Endothelial cell of umbilical vein (primary cell): ENCODE data around the gene WBP2NL.

ENCODE experiments used
- MYC ChIP-seq: IDR thresholded peaks from one replicate; pipeline ENCODE4 v1.6.1; 2011; ENCODE audit warnings: mild to moderate bottlenecking, low read depth, low read length
- POLR2A ChIP-seq: IDR thresholded peaks from 2 replicates; pipeline ENCODE4 v1.6.1; 2012; ENCODE audit warnings: low read depth, mild to moderate bottlenecking, control low read depth, low read length
- TF ChIP-seq, protein P1 (sequence below), 2 donors: IDR thresholded peaks; 1 replicate in 1 of 2; 2 replicates in 1 of 2; pipeline ENCODE4 v1.5.1; 2011; ENCODE audit warnings: low read length in 2 of 2, mild to moderate bottlenecking in 2 of 2, moderate library complexity in 2 of 2, control low read depth in 1 of 2, inconsistent platforms in 1 of 2, low read depth in 1 of 2; ENCODE audit not compliant: insufficient read depth in 1 of 2; ENCODE audit errors: extremely low read depth in 1 of 2

DNA sequence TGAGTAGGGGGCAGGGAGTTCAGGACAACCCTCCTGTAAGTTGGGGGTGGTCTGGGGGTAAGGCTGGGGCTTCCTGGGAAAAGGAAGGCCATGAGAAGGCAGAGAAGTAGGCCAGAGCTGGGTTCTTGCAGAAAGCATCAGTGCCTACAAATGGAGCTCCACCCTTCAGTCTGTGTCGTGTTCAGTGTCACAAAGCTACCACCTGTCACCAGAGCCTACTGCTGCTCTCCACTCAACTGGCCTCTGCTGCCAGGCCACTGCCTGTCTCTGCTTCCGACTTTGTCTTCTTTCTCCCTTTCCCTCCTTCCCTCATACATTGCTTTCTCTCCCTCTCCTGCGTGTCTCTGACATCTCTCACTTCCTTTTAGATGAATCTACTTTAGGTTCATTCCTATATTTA, 3.4 kb upstream of the WBP2NL start:
- TF ChIP-seq, protein P1, sequence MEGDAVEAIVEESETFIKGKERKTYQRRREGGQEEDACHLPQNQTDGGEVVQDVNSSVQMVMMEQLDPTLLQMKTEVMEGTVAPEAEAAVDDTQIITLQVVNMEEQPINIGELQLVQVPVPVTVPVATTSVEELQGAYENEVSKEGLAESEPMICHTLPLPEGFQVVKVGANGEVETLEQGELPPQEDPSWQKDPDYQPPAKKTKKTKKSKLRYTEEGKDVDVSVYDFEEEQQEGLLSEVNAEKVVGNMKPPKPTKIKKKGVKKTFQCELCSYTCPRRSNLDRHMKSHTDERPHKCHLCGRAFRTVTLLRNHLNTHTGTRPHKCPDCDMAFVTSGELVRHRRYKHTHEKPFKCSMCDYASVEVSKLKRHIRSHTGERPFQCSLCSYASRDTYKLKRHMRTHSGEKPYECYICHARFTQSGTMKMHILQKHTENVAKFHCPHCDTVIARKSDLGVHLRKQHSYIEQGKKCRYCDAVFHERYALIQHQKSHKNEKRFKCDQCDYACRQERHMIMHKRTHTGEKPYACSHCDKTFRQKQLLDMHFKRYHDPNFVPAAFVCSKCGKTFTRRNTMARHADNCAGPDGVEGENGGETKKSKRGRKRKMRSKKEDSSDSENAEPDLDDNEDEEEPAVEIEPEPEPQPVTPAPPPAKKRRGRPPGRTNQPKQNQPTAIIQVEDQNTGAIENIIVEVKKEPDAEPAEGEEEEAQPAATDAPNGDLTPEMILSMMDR (IDR thresholded peaks at IDR 0.05; ENCODE audit: extremely low read depth in 1 of 2, insufficient read depth in 1 of 2, low read depth in 1 of 2, low read length in 2 of 2): no peak
- TF ChIP-seq POLR2A (no peak), MYC (no peak)
